Measurements from ENCODE around the gene SAMSN1. TPM values are rescaled to one million over a fixed set of nuclear protein-coding genes. Genes with fewer than 3 reads are reported as not detected.

The SAMSN1 gene
- total RNA-seq, 1 donor from 2014 or later = 6.4 TPM

GRCh38 chr21:14492931-14493330, 53.2 kb downstream of the SAMSN1 start:
- intact Hi-C loops (cut with DNase I) = no loop called here
- Histone ChIP-seq H3K4me3 (no peak overlapping the region), H3K27ac (no peak overlapping the region), H3K9me3 (no peaks in the 10 kb centered on the region), H3K36me3 (no peaks in the 10 kb centered on the region), H3K4me1 (no peaks in the 10 kb centered on the region), H3K27me3 (no peaks in the 10 kb centered on the region)
- DNase-seq (ENCODE audit: extremely low spot score in 2 of 2) = no peak
- TF ChIP-seq POLR2A (IDR thresholded peaks at IDR 0.05) = no peak
- TF ChIP-seq POLR2AphosphoS5 (IDR thresholded peaks at IDR 0.05; ENCODE audit: insufficient read depth in 1 of 2, low read depth in 1 of 2) = no peak
- TF ChIP-seq CTCF (IDR thresholded peaks at IDR 0.05) = no peak

DNA sequence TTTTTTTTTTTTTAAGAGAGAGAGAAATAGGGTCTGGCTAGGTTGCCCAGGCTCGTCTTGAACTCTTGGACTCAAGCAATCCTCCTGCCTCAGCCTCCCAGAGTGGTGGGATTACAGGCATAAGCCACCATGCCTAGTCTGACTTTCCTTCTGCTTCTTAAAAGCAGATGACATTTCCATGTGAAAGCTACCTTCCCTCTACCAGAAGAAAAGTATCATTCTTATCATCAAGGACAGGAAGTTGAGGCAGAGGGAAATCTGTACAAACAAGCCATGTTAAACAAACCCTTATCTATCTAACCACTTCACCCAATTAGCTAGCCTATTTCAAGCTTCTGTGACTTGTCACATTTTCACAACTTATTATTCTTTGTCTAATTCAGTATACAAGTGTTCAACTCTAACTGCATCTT, 54.8 kb downstream of the SAMSN1 start:
- no peaks in the 10 kb centered on the region for H3K27me3 ChIP-seq
- no peaks in the 10 kb centered on the region for H3K9me3 ChIP-seq
- H3K27ac ChIP-seq = no peak overlapping the region
- no peak overlapping the region for H3K4me3 ChIP-seq
- H3K36me3 ChIP-seq = no peaks in the 10 kb centered on the region
- no peak for DNase-seq (ENCODE audit: extremely low spot score in 2 of 2)
- TF ChIP-seq POLR2A (IDR thresholded peaks at IDR 0.05) (no peak), POLR2AphosphoS5 (IDR thresholded peaks at IDR 0.05; ENCODE audit: insufficient read depth in 1 of 2, low read depth in 1 of 2) (no peak), CTCF (IDR thresholded peaks at IDR 0.05) (no peak)
- intact Hi-C loops (cut with DNase I) = no loop called here
- H3K4me1 ChIP-seq = no peaks in the 10 kb centered on the region

DNA sequence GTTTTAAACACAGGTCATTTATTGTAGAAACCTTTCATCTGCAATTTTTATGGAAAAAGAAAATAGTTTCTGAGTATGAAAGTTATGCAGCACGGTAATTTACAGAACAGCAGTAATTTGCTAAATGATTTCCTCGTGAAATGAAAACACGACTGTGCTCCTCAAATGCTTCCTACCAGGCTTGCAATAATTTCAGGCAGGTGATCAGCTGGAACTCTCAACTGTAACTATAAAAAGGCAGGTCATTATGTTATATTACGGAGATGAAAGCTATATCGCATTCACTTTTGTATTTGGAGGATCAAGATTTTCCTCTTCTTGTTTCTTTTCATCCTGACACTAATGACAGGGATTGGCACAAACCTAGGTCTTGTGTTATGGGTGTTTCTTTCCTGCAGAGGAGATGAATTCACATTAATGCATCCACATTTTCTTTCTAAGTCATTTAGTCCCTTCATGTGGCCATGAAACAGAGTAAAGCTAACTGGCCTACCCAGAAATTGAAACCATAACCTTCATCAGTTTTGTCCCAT, 57.4 kb downstream of the SAMSN1 start:
- TF ChIP-seq POLR2A (IDR thresholded peaks at IDR 0.05) = no peak
- no peak for TF ChIP-seq CTCF (IDR thresholded peaks at IDR 0.05)
- no peak for TF ChIP-seq POLR2AphosphoS5 (IDR thresholded peaks at IDR 0.05; ENCODE audit: insufficient read depth in 1 of 2, low read depth in 1 of 2)
- Histone ChIP-seq H3K4me3 (no peak overlapping the region), H3K36me3 (no peaks in the 10 kb centered on the region), H3K27me3 (no peaks in the 10 kb centered on the region), H3K9me3 (no peaks in the 10 kb centered on the region), H3K27ac (no peak overlapping the region), H3K4me1 (no peaks in the 10 kb centered on the region)
- no peak for DNase-seq (ENCODE audit: extremely low spot score in 2 of 2)
- intact Hi-C loops (cut with DNase I) = no loop called here

DNA sequence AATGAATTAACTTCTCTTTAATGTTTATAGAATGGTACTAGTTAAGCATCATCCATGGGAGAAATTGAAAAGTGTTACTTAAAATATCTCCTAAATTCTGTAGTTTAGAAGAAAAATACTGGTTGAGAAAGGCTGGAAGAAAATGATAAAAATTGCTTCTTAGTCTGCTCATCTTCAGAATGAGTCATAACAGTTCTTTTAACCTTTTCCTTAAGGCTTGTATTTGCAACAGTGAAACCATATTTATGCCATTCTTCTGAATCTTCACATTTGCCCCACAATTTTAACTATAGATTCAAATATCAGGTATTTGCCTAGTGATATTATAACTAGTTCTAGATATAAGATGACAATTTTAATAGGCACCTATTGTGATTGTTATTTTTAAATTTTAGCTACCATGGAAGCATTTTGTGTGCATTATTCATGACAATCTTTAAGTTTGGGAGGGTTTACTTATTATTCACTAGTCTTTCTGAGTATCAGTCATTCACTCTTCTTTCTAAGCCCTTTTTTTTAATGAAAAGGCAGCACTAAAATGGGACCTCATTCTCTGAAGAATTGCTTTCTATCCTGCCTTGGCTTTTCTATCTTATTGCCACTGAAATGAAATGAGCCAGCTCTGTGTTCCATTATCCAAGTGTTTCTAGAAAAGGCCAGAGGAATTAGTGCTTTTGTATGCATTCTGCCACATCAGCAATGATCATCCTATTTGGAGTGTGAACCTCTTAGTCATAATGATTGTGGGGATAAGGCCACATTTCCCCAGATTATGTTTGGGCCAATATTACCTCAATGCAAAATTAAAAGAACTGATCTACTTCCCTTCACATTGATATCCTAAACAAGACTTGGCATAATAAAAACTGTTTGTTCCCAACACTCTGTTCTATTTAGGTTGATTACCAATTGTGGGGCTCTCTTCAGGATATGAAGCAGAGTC, 58.4 kb downstream of the SAMSN1 start:
- no peaks in the 10 kb centered on the region for H3K36me3 ChIP-seq
- H3K4me1 ChIP-seq = no peaks in the 10 kb centered on the region
- H3K9me3 ChIP-seq = no peaks in the 10 kb centered on the region
- H3K27me3 ChIP-seq = no peaks in the 10 kb centered on the region
- intact Hi-C loops (cut with DNase I) = no loop called here
- H3K4me3 ChIP-seq = no peak overlapping the region
- DNase-seq (ENCODE audit: extremely low spot score in 2 of 2) = no peak
- no peak overlapping the region for H3K27ac ChIP-seq
- no peak for TF ChIP-seq CTCF (IDR thresholded peaks at IDR 0.05)

GRCh38 chr21:14486869-14487268, 59.2 kb downstream of the SAMSN1 start:
- DNase-seq (ENCODE audit: extremely low spot score in 2 of 2) = no peak
- Histone ChIP-seq H3K27me3 (no peaks in the 10 kb centered on the region), H3K27ac (no peak overlapping the region), H3K36me3 (no peaks in the 10 kb centered on the region), H3K4me1 (no peaks in the 10 kb centered on the region), H3K9me3 (no peaks in the 10 kb centered on the region), H3K4me3 (no peak overlapping the region)
- intact Hi-C loops (cut with DNase I) = no loop called here
- TF ChIP-seq POLR2A (IDR thresholded peaks at IDR 0.05) = no peak
- no peak for TF ChIP-seq CTCF (IDR thresholded peaks at IDR 0.05)
- no peak for TF ChIP-seq POLR2AphosphoS5 (IDR thresholded peaks at IDR 0.05; ENCODE audit: insufficient read depth in 1 of 2, low read depth in 1 of 2)
